GM21737 (cell line): ENCODE measurements around the gene UTS2B.

Experiments used
- ATAC-seq: cut with Tn5 transposase; IDR thresholded peaks from one replicate; pipeline ENCODE4 v1.9.1; 2021; ENCODE audit warnings: mild to moderate bottlenecking, moderate library complexity; ENCODE audit not compliant: unreplicated experiment

The UTS2B gene

GRCh38 chr3:191244242-191244867 is 86.0 kb downstream of the UTS2B start:
- ATAC-seq = no peak

- ATAC-seq = no peak
These were observed 89.8 kb downstream of the UTS2B start for GRCh38 chr3:191240486-191240885.

- no peak for ATAC-seq
These were observed 90.8 kb downstream of the UTS2B start for GRCh38 chr3:191239407-191240031.

GRCh38 chr3:191238321-191238817 is 92.0 kb downstream of the UTS2B start:
- no peak for ATAC-seq

- ATAC-seq = no peak
These were observed 93.1 kb downstream of the UTS2B start for GRCh38 chr3:191237047-191237882.

- no peak for ATAC-seq
These were observed 93.7 kb downstream of the UTS2B start for GRCh38 chr3:191236646-191237045.

GRCh38 chr3:191235331-191236314 is 94.7 kb downstream of the UTS2B start:
- ATAC-seq = peak; percentile 100

GRCh38 chr3:191234216-191234615 is 96.1 kb downstream of the UTS2B start:
- no peak for ATAC-seq

GRCh38 chr3:191227541-191227940 is 102.8 kb downstream of the UTS2B start:
- ATAC-seq = no peak

GRCh38 chr3:191221638-191222037 is 108.7 kb downstream of the UTS2B start:
- ATAC-seq = no peak

GRCh38 chr3:191220908-191221307 is 109.4 kb downstream of the UTS2B start:
- ATAC-seq = no peak

GRCh38 chr3:191217301-191217700 is 113.0 kb downstream of the UTS2B start:
- ATAC-seq = no peak
